ENCODE data around the gene TRAPPC2B. TPM values are rescaled to one million over a fixed set of nuclear protein-coding genes. Genes with fewer than 3 reads are reported as not detected.
A peak's percentile ranks its signal among the peaks of the same experiment; 100 is the strongest.

The TRAPPC2B gene
- total RNA-seq (10 to 100 TPM in 3 of 5 donors, 1 to 10 TPM in 1, not detected in 1; 4.1 to 42.0 (median 17.4) TPM), polyA plus RNA-seq (10 to 100 TPM; 11.6 to 23.5 (median 21.9) TPM)
- long read RNA-seq, donor 1, transcript TRAPPC2B-201 (2 exons, 732 nt), result major isoform, 5 of 6 reads
- long read RNA-seq, donor 1, partial matches to known transcripts, result 0 of 6 reads
- long read RNA-seq, donor 1, other reads (novel, unspliced or antisense), result 0 of 6 reads
- long read RNA-seq, donor 2, transcript TRAPPC2B-201 (2 exons, 732 nt), result major isoform, 11 of 12 reads
- long read RNA-seq, donor 2, partial matches to known transcripts, result 0 of 12 reads
- long read RNA-seq, donor 2, other reads (novel, unspliced or antisense), result 0 of 12 reads
- long read RNA-seq, donor 3, transcript TRAPPC2B-201 (2 exons, 732 nt), result major isoform, 6 of 9 reads
- long read RNA-seq, donor 3, partial matches to known transcripts, result 0 of 9 reads
- long read RNA-seq, donor 3, other reads (novel, unspliced or antisense), result 0 of 9 reads
- long read RNA-seq, donor 4, partial matches to known transcripts, result 0 of 3 reads
- long read RNA-seq, donor 4, other reads (novel, unspliced or antisense), result 0 of 3 reads
- long read RNA-seq, donor 5, transcript TRAPPC2B-202 (1 exons, 1,743 nt), result minor isoform, 5 of 15 reads
- long read RNA-seq, donor 5, transcript TRAPPC2B-201 (2 exons, 732 nt), result major isoform, 10 of 15 reads
- long read RNA-seq, donor 5, partial matches to known transcripts, result 0 of 15 reads
- long read RNA-seq, donor 5, other reads (novel, unspliced or antisense), result 0 of 15 reads
- long read RNA-seq, donor 6, transcript TRAPPC2B-201 (2 exons, 732 nt), result major isoform, 18 of 26 reads
- long read RNA-seq, donor 6, transcript TRAPPC2B-202 (1 exons, 1,743 nt), result minor isoform, 8 of 26 reads
- long read RNA-seq, donor 6, partial matches to known transcripts, result 0 of 26 reads
- long read RNA-seq, donor 6, other reads (novel, unspliced or antisense), result 0 of 26 reads
- long read RNA-seq, donor 7, transcript TRAPPC2B-202 (1 exons, 1,743 nt), result minor isoform, 10 of 23 reads
- long read RNA-seq, donor 7, transcript TRAPPC2B-201 (2 exons, 732 nt), result major isoform, 13 of 23 reads
- long read RNA-seq, donor 7, partial matches to known transcripts, result 0 of 23 reads
- long read RNA-seq, donor 7, other reads (novel, unspliced or antisense), result 0 of 23 reads
- long read RNA-seq, donor 8, transcript TRAPPC2B-201 (2 exons, 732 nt), result major isoform, 12 of 22 reads
- long read RNA-seq, donor 8, transcript TRAPPC2B-202 (1 exons, 1,743 nt), result minor isoform, 10 of 22 reads
- long read RNA-seq, donor 8, partial matches to known transcripts, result 0 of 22 reads
- long read RNA-seq, donor 8, other reads (novel, unspliced or antisense), result 0 of 22 reads
- long read RNA-seq, donor 9, transcript TRAPPC2B-202 (1 exons, 1,743 nt), result minor isoform, 5 of 14 reads
- long read RNA-seq, donor 9, transcript TRAPPC2B-201 (2 exons, 732 nt), result major isoform, 9 of 14 reads
- long read RNA-seq, donor 9, partial matches to known transcripts, result 0 of 14 reads
- long read RNA-seq, donor 9, other reads (novel, unspliced or antisense), result 0 of 14 reads
- long read RNA-seq, donor 10, transcript TRAPPC2B-201 (2 exons, 732 nt), result major isoform, 8 of 9 reads
- long read RNA-seq, donor 10, partial matches to known transcripts, result 0 of 9 reads
- long read RNA-seq, donor 10, other reads (novel, unspliced or antisense), result 0 of 9 reads

- Histone ChIP-seq H3K27ac (peak within 1 kb of the TSS; percentile 92 to 98 (median 96)), H3K4me1 (peaks cover 4 to 20% (median 14%) of the 10 kb centered on the region in 4 donors), H3K36me3 (peaks cover 0 to 37% (median 17%) of the 10 kb centered on the region in 4 donors), H3K4me3 (peak within 1 kb of the TSS; percentile 82 to 86 (median 83)), H3K27me3 (no peaks in the 10 kb centered on the region), H3K9me3 (peaks cover 10 to 70% (median 51%) of the 10 kb centered on the region in 4 donors)
- intact Hi-C loops (cut with DNase I; ENCODE audit: low total_unique reads), result no loop called here
- TF ChIP-seq CTCF (IDR thresholded peaks at IDR 0.05), result no peak
- TF ChIP-seq POLR2A (IDR thresholded peaks at IDR 0.05), result no peak
- TF ChIP-seq EP300 (IDR thresholded peaks at IDR 0.05), result no peak
- peak; percentile 85 to 97 (median 91) for TF ChIP-seq POLR2AphosphoS5 (IDR thresholded peaks at IDR 0.05)
- 1 to 2% (median 1%) methylated on average over 30 to 47 of the region's 47 CpGs for WGBS, 5 donors
- DNase-seq, result peak; percentile 99 to 100
Measured at GRCh38 chr19:57362997-57363687, at the start of gene TRAPPC2B, which contains the start of gene ZNF547. Gene TRAPPC2B (plus strand): TSS chr19:57363551. CDS start chr19:57364834, 1,283 bp downstream. Gene ZNF547 (plus strand): TSS chr19:57363551. CDS start chr19:57368556, 5,005 bp downstream.

- Histone ChIP-seq H3K36me3 (no peaks in the 10 kb centered on the region), H3K27me3 (peaks cover 0 to 18% (median 14%) of the 10 kb centered on the region in 3 donors), H3K27ac (no peak overlapping the region), H3K4me3 (no peak overlapping the region), H3K9me3 (peaks cover 0 to 15% (median 8%) of the 10 kb centered on the region in 4 donors), H3K4me1 (no peaks in the 10 kb centered on the region)
- no peak for TF ChIP-seq POLR2A (IDR thresholded peaks at IDR 0.05)
- no peak for TF ChIP-seq POLR2AphosphoS5 (IDR thresholded peaks at IDR 0.05)
- TF ChIP-seq CTCF (IDR thresholded peaks at IDR 0.05), result no peak
- TF ChIP-seq EP300 (IDR thresholded peaks at IDR 0.05), result no peak
- WGBS, 5 donors, result 67 to 76% (median 70%) methylated on average over 4 of the region's 4 CpGs
- DNase-seq, result no peak
- intact Hi-C loops (cut with DNase I; ENCODE audit: low total_unique reads), result no loop called here
Measured at GRCh38 chr19:57314146-57314545, 49.2 kb upstream of the TRAPPC2B start.

- H3K27ac ChIP-seq, result no peak overlapping the region
- no peak for TF ChIP-seq CTCF (IDR thresholded peaks at IDR 0.05)
- TF ChIP-seq POLR2A (IDR thresholded peaks at IDR 0.05), result no peak
- no peak for TF ChIP-seq POLR2AphosphoS5 (IDR thresholded peaks at IDR 0.05)
- TF ChIP-seq EP300 (IDR thresholded peaks at IDR 0.05), result no peak
- DNase-seq, result peak in 1 of 2 donors; percentile 9
- intact Hi-C loops (cut with DNase I; ENCODE audit: low total_unique reads), result no loop called here
- 14 to 25% (median 18%) methylated on average over 19 to 29 of the region's 29 CpGs for WGBS, 5 donors
- peaks cover 0 to 16% (median 8%) of the 10 kb centered on the region in 4 donors for H3K9me3 ChIP-seq
- peaks cover 0 to 1% (median 0%) of the 10 kb centered on the region in 4 donors for H3K36me3 ChIP-seq
- H3K4me1 ChIP-seq, result peaks cover 14 to 26% (median 21%) of the 10 kb centered on the region in 4 donors
- no peak overlapping the region for H3K4me3 ChIP-seq
- H3K27me3 ChIP-seq, result peaks cover 0 to 18% (median 14%) of the 10 kb centered on the region in 3 donors
Measured at GRCh38 chr19:57317503-57317902, 45.8 kb upstream of the TRAPPC2B start.
